Astrocyte (in vitro differentiated cells and primary cell): ENCODE measurements around the gene SCUBE1. TPM values are rescaled to one million over a fixed set of nuclear protein-coding genes. Genes with fewer than 3 reads are reported as not detected.

Experiments
- DNase-seq: peaks from one replicate; pipeline ENCODE4 v3.0.0-alpha.2; 2010; ENCODE audit warnings: low read depth
- FAIRE-seq: peaks from 2 replicates; lab custom pipeline; 2011; peaks lifted over from hg19 to GRCh38; lab: Jason Lieb, UNC
- H2AFZ ChIP-seq: 2 replicates; pipeline ENCODE4 v1.6.0; 2012; ENCODE audit warnings: low read depth, low read length, inconsistent platforms
- H3K27ac ChIP-seq: 2 replicates; pipeline ENCODE4 v1.5.1; 2011; ENCODE audit warnings: low read depth, low read length, inconsistent platforms
- H3K27me3 ChIP-seq: 2 replicates; pipeline ENCODE4 v1.6.0; 2011; ENCODE audit warnings: low read length, inconsistent platforms; ENCODE audit not compliant: insufficient read depth
- H3K36me3 ChIP-seq: 2 replicates; pipeline ENCODE4 v1.5.1; 2011; ENCODE audit warnings: low read length, inconsistent platforms; ENCODE audit not compliant: insufficient read depth
- H3K4me1 ChIP-seq: 2 replicates; pipeline ENCODE4 v1.5.1; 2011; ENCODE audit warnings: low read length, inconsistent platforms; ENCODE audit not compliant: insufficient read depth
- H3K4me2 ChIP-seq: 2 replicates; pipeline ENCODE4 v1.6.0; 2012; ENCODE audit warnings: low read length, inconsistent platforms
- H3K4me3 ChIP-seq: 2 replicates; pipeline ENCODE4 v1.5.1; 2011; ENCODE audit warnings: low read depth, mild to moderate bottlenecking, low read length, inconsistent platforms; ENCODE audit not compliant: insufficient read depth
- H3K79me2 ChIP-seq: 2 replicates; pipeline ENCODE4 v1.6.0; 2012; ENCODE audit warnings: mild to moderate bottlenecking, low read length, inconsistent platforms; ENCODE audit not compliant: insufficient read depth
- H3K9ac ChIP-seq: 2 replicates; pipeline ENCODE4 v1.6.0; 2012; ENCODE audit warnings: mild to moderate bottlenecking, low read length, inconsistent platforms
- H3K9me3 ChIP-seq: 2 replicates; pipeline ENCODE4 v1.5.1; 2012; ENCODE audit warnings: low read depth, mild to moderate bottlenecking, low read length, inconsistent platforms; ENCODE audit not compliant: insufficient read depth
- H4K20me1 ChIP-seq: 2 replicates; pipeline ENCODE4 v1.6.0; 2012; ENCODE audit warnings: low read length, inconsistent platforms; ENCODE audit not compliant: insufficient read depth
- H3K27ac Mint-ChIP-seq: one replicate; pipeline ENCODE4 v1.8.0; 2021; ENCODE audit warnings: mild to moderate bottlenecking, mixed read lengths; ENCODE audit not compliant: unreplicated experiment
- H3K27me3 Mint-ChIP-seq: one replicate; pipeline ENCODE4 v1.8.0; 2021; ENCODE audit warnings: low read depth, mixed read lengths; ENCODE audit not compliant: unreplicated experiment
- H3K36me3 Mint-ChIP-seq: one replicate; pipeline ENCODE4 v1.8.0; 2021; ENCODE audit warnings: low read depth, mixed read lengths; ENCODE audit not compliant: unreplicated experiment
- H3K4me1 Mint-ChIP-seq: one replicate; pipeline ENCODE4 v1.8.0; 2021; ENCODE audit warnings: low read depth, mixed read lengths; ENCODE audit not compliant: unreplicated experiment
- H3K4me3 Mint-ChIP-seq: one replicate; pipeline ENCODE4 v1.8.0; 2021; ENCODE audit warnings: mild to moderate bottlenecking, moderate library complexity, mixed read lengths; ENCODE audit not compliant: unreplicated experiment
- H3K9me3 Mint-ChIP-seq: one replicate; pipeline ENCODE4 v1.8.0; 2021; ENCODE audit warnings: mild to moderate bottlenecking, mixed read lengths; ENCODE audit not compliant: unreplicated experiment
- CTCF ChIP-seq: IDR thresholded peaks from 2 replicates; pipeline ENCODE4 v1.5.1; 2011; ENCODE audit warnings: low read depth, mild to moderate bottlenecking, inconsistent platforms, low read length, moderate library complexity; ENCODE audit not compliant: insufficient read depth
- EZH2 ChIP-seq: IDR thresholded peaks from 2 replicates; pipeline ENCODE4 v1.6.1; 2012; ENCODE audit warnings: mild to moderate bottlenecking, low read length, inconsistent platforms; ENCODE audit not compliant: insufficient read depth
- total RNA-seq: library from RNA; stranded (reverse); gene quantifications from 2 replicates; pipeline ENCODE4 v1.2.1, GENCODE V29; 2021

Gene SCUBE1
- total RNA-seq, 1 donor from 2014 or later = 0.07 TPM

GRCh38 chr22:43390872-43391271, 47.7 kb upstream of the SCUBE1 start:
- Histone ChIP-seq H3K9me3 (no peaks in the 10 kb centered on the region), H4K20me1 (no peaks in the 10 kb centered on the region), H2AFZ (no peak overlapping the region), H3K79me2 (no peaks in the 10 kb centered on the region), H3K4me3 (no peak overlapping the region), H3K9ac (no peak overlapping the region), H3K36me3 (no peaks in the 10 kb centered on the region), H3K4me2 (no peak overlapping the region), H3K27ac (no peak overlapping the region), H3K4me1 (no peaks in the 10 kb centered on the region), H3K27me3 (peaks cover 5% of the 10 kb centered on the region)
- Mint-ChIP-seq H3K27me3 (peaks cover 67% of the 10 kb centered on the region), H3K27ac (no peak overlapping the region), H3K9me3 (peaks cover 4% of the 10 kb centered on the region), H3K4me3 (no peak overlapping the region), H3K36me3 (no peaks in the 10 kb centered on the region), H3K4me1 (no peaks in the 10 kb centered on the region)
- no peak for TF ChIP-seq EZH2
- no peak for TF ChIP-seq CTCF
- DNase-seq = no peak
- no peak for FAIRE-seq

- Histone ChIP-seq H3K79me2 (no peaks in the 10 kb centered on the region), H3K27ac (no peak overlapping the region), H3K9me3 (no peaks in the 10 kb centered on the region), H4K20me1 (no peaks in the 10 kb centered on the region), H3K4me3 (no peak overlapping the region), H2AFZ (no peak overlapping the region), H3K36me3 (no peaks in the 10 kb centered on the region), H3K27me3 (peaks cover 5% of the 10 kb centered on the region), H3K9ac (no peak overlapping the region), H3K4me2 (no peak overlapping the region), H3K4me1 (no peaks in the 10 kb centered on the region)
- Mint-ChIP-seq H3K27ac (no peak overlapping the region), H3K27me3 (peaks cover 72% of the 10 kb centered on the region), H3K36me3 (no peaks in the 10 kb centered on the region), H3K4me3 (no peak overlapping the region), H3K4me1 (no peaks in the 10 kb centered on the region), H3K9me3 (peaks cover 4% of the 10 kb centered on the region)
- TF ChIP-seq EZH2 (no peak), CTCF (no peak)
- no peak for DNase-seq
- no peak for FAIRE-seq
These were observed 47.0 kb upstream of the SCUBE1 start for GRCh38 chr22:43390166-43390565.

- Mint-ChIP-seq H3K4me1 (no peaks in the 10 kb centered on the region), H3K4me3 (no peak overlapping the region), H3K9me3 (peaks cover 4% of the 10 kb centered on the region), H3K27me3 (peaks cover 75% of the 10 kb centered on the region), H3K36me3 (no peaks in the 10 kb centered on the region), H3K27ac (no peak overlapping the region)
- no peak for FAIRE-seq
- Histone ChIP-seq H3K36me3 (no peaks in the 10 kb centered on the region), H3K9me3 (no peaks in the 10 kb centered on the region), H3K9ac (no peak overlapping the region), H2AFZ (no peak overlapping the region), H3K27ac (no peak overlapping the region), H3K79me2 (no peaks in the 10 kb centered on the region), H3K4me3 (no peak overlapping the region), H3K4me1 (no peaks in the 10 kb centered on the region), H3K27me3 (peaks cover 11% of the 10 kb centered on the region), H3K4me2 (no peak overlapping the region), H4K20me1 (no peaks in the 10 kb centered on the region)
- TF ChIP-seq EZH2 (no peak), CTCF (no peak)
- no peak for DNase-seq
These were observed 46.2 kb upstream of the SCUBE1 start for GRCh38 chr22:43389227-43389836.
